Smooth muscle cell of the umbilical artery (primary cell): ENCODE results near the gene CTNND1. TPM values are rescaled to one million over a fixed set of nuclear protein-coding genes. Genes with fewer than 3 reads are reported as not detected.

Experiments used
- total RNA-seq: library from RNA; depleted of rRNA; stranded (reverse); fragments of >200 nt; gene quantifications from 2 replicates; pipeline ENCODE4 v1.2.3, GENCODE V29; 2014

Gene CTNND1
- total RNA-seq = 107 and 156 TPM in 2 replicates

DNA sequence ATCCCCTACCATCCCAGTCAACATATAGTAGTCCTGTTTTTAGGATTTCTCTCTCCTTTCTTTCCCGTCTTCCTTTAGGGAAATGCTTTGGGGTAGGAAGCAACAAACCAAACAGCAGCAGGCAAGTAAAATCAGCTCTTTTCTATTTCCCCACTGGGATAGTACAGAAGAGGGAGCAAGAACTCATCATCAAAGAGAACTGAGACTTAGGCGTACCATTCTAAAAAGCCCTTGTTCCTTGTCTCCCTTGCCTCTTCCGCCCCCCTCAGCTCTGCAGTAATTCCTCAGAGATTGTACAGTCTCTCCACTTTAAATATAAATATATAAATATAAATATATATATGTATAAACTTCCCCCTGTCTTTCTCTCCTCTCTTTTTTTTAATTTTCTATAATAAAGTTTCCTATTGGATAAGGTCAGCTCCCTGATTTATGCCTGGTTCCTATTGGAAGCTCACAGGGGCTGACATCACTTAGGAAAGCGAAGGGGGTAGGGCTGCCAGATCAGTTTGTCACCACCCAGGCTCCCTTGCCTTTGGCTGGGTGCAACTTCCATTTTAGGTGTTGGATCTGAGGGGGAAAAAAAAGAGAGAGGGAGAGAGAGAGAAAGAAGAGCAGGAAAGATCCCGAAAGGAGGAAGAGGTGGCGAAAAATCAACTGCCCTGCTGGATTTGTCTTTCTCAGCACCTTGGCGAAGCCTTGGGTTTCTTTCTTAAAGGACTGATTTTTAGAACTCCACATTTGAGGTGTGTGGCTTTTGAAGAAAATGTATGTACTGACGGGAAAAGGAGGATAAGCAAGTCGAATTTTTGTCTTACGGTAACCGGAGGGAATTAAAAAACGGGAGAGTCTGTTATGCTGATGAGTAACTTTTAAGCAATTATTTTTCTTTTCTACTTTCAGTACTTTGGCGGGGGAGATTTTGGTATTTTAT, at the start of gene CTNND1:
Gene CTNND1, plus strand, starts transcription at position 502 of the 934 bp plus-strand sequence. CDS start 29,677 bp downstream, outside the sequence.

GRCh38 chr11:57712256-57713150, 49.1 kb upstream of the CTNND1 start, which contains the start of gene TMX2:
TSS of gene TMX2 (plus strand) at chr11:57712593. CDS start at chr11:57712619, 26 bp downstream.

DNA sequence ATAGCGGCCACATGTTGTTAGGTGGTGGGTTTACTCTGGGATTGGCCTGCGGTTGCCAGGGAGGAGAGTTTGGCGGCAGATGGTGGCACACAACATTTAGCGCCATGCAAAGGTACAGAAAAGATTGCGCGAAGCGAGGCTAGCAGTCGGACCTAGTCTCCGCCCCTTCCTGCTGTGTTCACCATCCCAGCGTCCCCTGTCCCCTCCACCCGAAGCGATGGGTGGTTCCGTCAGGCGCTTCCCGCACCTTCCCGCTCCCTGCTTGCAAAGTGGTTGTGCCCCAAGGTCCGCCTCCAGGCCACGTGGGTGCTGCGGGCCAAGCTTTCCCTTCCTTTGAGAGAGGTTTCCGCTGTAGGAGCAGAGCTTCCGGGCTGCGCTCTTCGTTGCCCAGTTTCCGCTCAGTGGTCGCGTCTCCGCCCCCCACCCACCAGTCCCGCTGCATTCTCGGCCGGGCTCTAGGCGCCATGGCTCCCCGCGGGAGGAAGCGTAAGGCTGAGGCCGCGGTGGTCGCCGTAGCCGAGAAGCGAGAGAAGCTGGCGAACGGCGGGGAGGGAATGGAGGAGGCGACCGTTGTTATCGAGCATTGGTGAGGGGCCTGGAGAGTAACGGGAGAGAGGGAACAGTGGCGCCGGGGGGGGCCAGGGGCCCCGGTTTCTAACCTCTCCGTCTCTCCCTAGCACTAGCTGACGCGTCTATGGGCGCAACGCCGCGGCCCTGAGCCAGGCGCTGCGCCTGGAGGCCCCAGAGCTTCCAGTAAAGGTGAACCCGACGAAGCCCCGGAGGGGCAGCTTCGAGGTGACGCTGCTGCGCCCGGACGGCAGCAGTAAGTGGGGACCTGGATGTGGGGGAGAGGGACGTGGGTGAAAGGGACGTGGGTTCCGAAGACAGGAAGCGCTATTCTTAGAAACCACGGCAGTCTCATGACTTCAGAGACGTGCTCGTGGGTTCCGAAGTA, 20.2 kb upstream of the CTNND1 start, which contains the start of gene SELENOH:
Gene SELENOH, plus strand, starts transcription at position 360 of the 955 bp plus-strand sequence. Its CDS starts 105 bp downstream, at position 465.

GRCh38 chr11:57751676-57752253, 9.8 kb upstream of the CTNND1 start, which contains the start of gene BTBD18:
TSS of gene BTBD18 (minus strand) at chr11:57751819. CDS start at chr11:57751188, 631 bp downstream.

Other genes with a start within 250 kb of the CTNND1 start
- gene SLC43A1, start 246.1 kb upstream of the CTNND1 start, total RNA-seq = 12.5 and 17.8 TPM in 2 replicates
- gene TIMM10, start 231.0 kb upstream of the CTNND1 start, total RNA-seq = 14.1 and 22.6 TPM in 2 replicates
- gene SMTNL1, start 224.2 kb upstream of the CTNND1 start, total RNA-seq = not detected in 2 replicates
- gene UBE2L6, start 194.1 kb upstream of the CTNND1 start, total RNA-seq = 31.2 and 33.7 TPM in 2 replicates
- gene SERPING1, start 164.1 kb upstream of the CTNND1 start, total RNA-seq = 4.5 and 7.9 TPM in 2 replicates
- 0.23 and 0.89 TPM in 2 replicates for gene YPEL4, start 111.9 kb upstream of the CTNND1 start, total RNA-seq
- 17.7 and 19.0 TPM in 2 replicates for gene CLP1, start 104.0 kb upstream of the CTNND1 start, total RNA-seq
- gene ZDHHC5, start 93.7 kb upstream of the CTNND1 start, total RNA-seq = 34.7 and 50.5 TPM in 2 replicates
- 11.9 TPM in 2 replicates for gene MED19, start 49.6 kb upstream of the CTNND1 start, total RNA-seq
- 48.4 and 55.8 TPM in 2 replicates for gene TMX2, start 49.2 kb upstream of the CTNND1 start, total RNA-seq
- 50.6 and 113 TPM in 2 replicates for gene SELENOH, start 20.3 kb upstream of the CTNND1 start, total RNA-seq
- not detected in 2 replicates for gene BTBD18, start 10.0 kb upstream of the CTNND1 start, total RNA-seq